ENCODE results near the gene FLT4. TPM values are rescaled to one million over a fixed set of nuclear protein-coding genes. Genes with fewer than 3 reads are reported as not detected.
"Not testable (repeated sequence)": the region's sequence is repeated elsewhere in the genome, so short reads cannot be mapped to it uniquely, and the experiment has no call there.

FLT4 gene
- total and polyA plus RNA-seq, 9 of the 15 experiments (the other 6 are each of a cell fraction or from before 2014, with no cell fraction given): 0.01 to 0.42 (median 0.14) TPM; not detected in 2

- in situ Hi-C loops (cut with MboI) (loop anchor here (5.0 kb wide), 1 partner anchor 1830 kb away; no protein-coding TSS in a partner anchor), intact Hi-C loops (cut with micrococcal nuclease) (loop anchor here (10.0 kb wide), 1 partner anchor 193 kb away; the partner anchor contains the start of gene ZFP62)
- ATAC-seq; H3K9ac ChIP-seq (ENCODE audit: insufficient read depth in 1 of 2, low read depth in 2 of 2, low read length in 2 of 2); H3K9me1 ChIP-seq (ENCODE audit: control insufficient read depth, insufficient read depth, low read length); H3K4me2 ChIP-seq (ENCODE audit: insufficient read depth, low read length); H3K36me3 ChIP-seq (ENCODE audit: control insufficient read depth, insufficient read depth, low read length); H3K27ac ChIP-seq (ENCODE audit: extremely low read depth, low read depth, low read length); FAIRE-seq; CTCF ChIA-PET (ENCODE audit: low intra/inter-chr PET ratio); H4K20me1 ChIP-seq (replicated peaks; ENCODE audit: control insufficient read depth, insufficient read depth, low read length); H3K4me3 ChIP-seq; BruUV-seq (replicated peaks); H2AFZ ChIP-seq (ENCODE audit: low read depth, low read length); DNase-seq (ENCODE audit: extremely low read depth in 1 of 4, low spot score in 3 of 4); H3K79me2 ChIP-seq (ENCODE audit: control insufficient read depth, insufficient read depth, low read length); POLR2A ChIA-PET; H3K9me3 ChIP-seq (replicated peaks; ENCODE audit: control insufficient read depth, insufficient read depth, low read depth, low read length): not testable (repeated sequence)
- H3K4me1 ChIP-seq (replicated peaks in 1 of 2; ENCODE audit: control insufficient read depth in 2 of 2, insufficient read depth in 2 of 2, low read length in 2 of 2): peaks cover 16 to 18% of the 10 kb centered on the region in 2 experiments
- H3K27me3 ChIP-seq (ENCODE audit: control insufficient read depth in 2 of 2, insufficient read depth in 2 of 2, low read length in 2 of 2): peaks cover 7 to 26% of the 10 kb centered on the region in 2 experiments; a peak in 4 of 5 replicates
- WGBS (ENCODE audit: insufficient coverage, low coverage, missing lambda C conversion rate): 13% methylated on average over 11 of the region's 13 CpGs
Measured at GRCh38 chr5:180671958-180672524, 22.6 kb upstream of the FLT4 start.

- DNase-seq (ENCODE audit: extremely low read depth in 1 of 4, low spot score in 3 of 4): peak; percentile 49 to 73 (median 66)
- ATAC-seq: peak; percentile 76
- CTCF ChIA-PET (ENCODE audit: low intra/inter-chr PET ratio): interaction anchor here (1.2 to 1.4 kb wide), 3 partner anchors 60 to 469 kb away, joined by 3 to 12 read pairs (median 4); no protein-coding TSS in a partner anchor
- H2AFZ ChIP-seq (ENCODE audit: low read depth, low read length): no peak overlapping the region
- H3K36me3 ChIP-seq (ENCODE audit: control insufficient read depth, insufficient read depth, low read length): no peaks in the 10 kb centered on the region
- FAIRE-seq: peak; percentile 94
- H3K9ac ChIP-seq (ENCODE audit: insufficient read depth in 1 of 2, low read depth in 2 of 2, low read length in 2 of 2): no peak overlapping the region
- intact Hi-C loops (cut with micrococcal nuclease) (loop anchor here (1.0 to 10.0 kb wide), 2 partner anchors 59 to 194 kb away; partner anchors contain the start of gene ZFP62), in situ Hi-C loops (cut with MboI) (loop anchor here (5.0 kb wide), 1 partner anchor 1828 kb away; no protein-coding TSS in a partner anchor)
- BruUV-seq (replicated peaks): no TSS peak
- peak overlapping the region; percentile 20; the same call in 1 of the 2 replicates for H3K4me2 ChIP-seq (ENCODE audit: insufficient read depth, low read length)
- no peak overlapping the region for H3K27ac ChIP-seq (ENCODE audit: extremely low read depth, low read depth, low read length)
- H3K79me2 ChIP-seq (ENCODE audit: control insufficient read depth, insufficient read depth, low read length): no peaks in the 10 kb centered on the region
- H3K27me3 ChIP-seq (ENCODE audit: control insufficient read depth in 2 of 2, insufficient read depth in 2 of 2, low read length in 2 of 2): peaks cover 9 to 33% of the 10 kb centered on the region in 2 experiments; a peak in 4 of 5 replicates
- H3K9me3 ChIP-seq (replicated peaks; ENCODE audit: control insufficient read depth, insufficient read depth, low read depth, low read length): 0 out of 2 replicates have a peak, but pooled peaks cover 1% of the 10 kb centered on the region
- no peaks in the 10 kb centered on the region; the same call in 1 of the 2 replicates for H4K20me1 ChIP-seq (replicated peaks; ENCODE audit: control insufficient read depth, insufficient read depth, low read length)
- WGBS (ENCODE audit: insufficient coverage, low coverage, missing lambda C conversion rate): 5% methylated on average over 17 of the region's 17 CpGs
- POLR2A ChIA-PET: no interaction called here
- peaks cover 18 to 20% of the 10 kb centered on the region in 2 experiments for H3K4me1 ChIP-seq (replicated peaks in 1 of 2; ENCODE audit: control insufficient read depth in 2 of 2, insufficient read depth in 2 of 2, low read length in 2 of 2)
- no peaks in the 10 kb centered on the region for H3K9me1 ChIP-seq (ENCODE audit: control insufficient read depth, insufficient read depth, low read length)
- no peak overlapping the region for H3K4me3 ChIP-seq
- TF ChIP-seq ZBED1 (IDR thresholded peaks at IDR 0.05): no peak
- no peak for TF ChIP-seq TOE1 (IDR thresholded peaks at IDR 0.05; ENCODE audit: borderline replicate concordance)
- TF ChIP-seq TOE1 (CRISPR knock-in tag; IDR thresholded peaks at IDR 0.05; ENCODE audit: borderline replicate concordance, low read depth): no peak
- no peak for TF ChIP-seq SIN3B (IDR thresholded peaks at IDR 0.05; ENCODE audit: low read depth)
- no peak for TF ChIP-seq IRF9 (tag; IDR thresholded peaks at IDR 0.05)
- TF ChIP-seq RAD21 (CRISPR knock-in tag; conservative IDR thresholded peaks at IDR 0.05 in 1 of 2, IDR thresholded peaks at IDR 0.05 in 1 of 2): peak; percentile 47 to 77
- no peak for TF ChIP-seq JUND (IDR thresholded peaks at IDR 0.05; ENCODE audit: borderline replicate concordance, low read depth, low read length)
- TF ChIP-seq JUND (tag; IDR thresholded peaks at IDR 0.05; ENCODE audit: borderline replicate concordance, low read depth, low read length): no peak
- TF ChIP-seq MAX (CRISPR knock-in tag; IDR thresholded peaks at IDR 0.05): peak; percentile 40
- TF ChIP-seq CREM (IDR thresholded peaks at IDR 0.05; ENCODE audit: low read depth): peak; percentile 31; the same call in 1 of the 2 replicates
- no peak for TF ChIP-seq ZKSCAN1 (IDR thresholded peaks at IDR 0.05; ENCODE audit: low read depth, low read length)
- TF ChIP-seq ZNF384 (IDR thresholded peaks at IDR 0.05; ENCODE audit: low read depth, low read length): peak; percentile 58; the same call in 1 of the 2 replicates
Measured at GRCh38 chr5:180670586-180671359, 21.4 kb upstream of the FLT4 start.
